ENCODE results near the gene DPP4. TPM values are rescaled to one million over a fixed set of nuclear protein-coding genes. Genes with fewer than 3 reads are reported as not detected.

The DPP4 gene
- total and polyA plus RNA-seq, 2 of the 4 experiments (the other 2 are of a cell fraction): 13.2 to 19.0 TPM

DNA sequence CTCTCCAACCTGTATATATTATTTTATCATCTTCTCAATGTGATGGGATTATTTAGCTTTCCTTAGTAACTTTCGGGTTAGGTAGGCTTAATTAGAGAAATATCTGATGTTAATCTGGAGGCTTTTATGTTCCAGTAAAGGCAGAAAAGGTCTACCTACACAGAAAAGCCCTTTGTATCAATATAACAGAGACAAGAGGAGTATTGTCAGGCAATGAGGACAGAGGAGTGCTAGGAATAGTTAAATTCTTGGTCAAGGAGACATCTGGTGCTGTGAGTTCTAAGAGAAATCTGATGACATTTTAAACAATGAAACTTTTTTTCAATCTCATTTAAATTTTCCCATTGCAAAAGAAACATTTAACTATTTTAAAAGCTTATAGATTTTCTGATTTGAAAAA lies 36.1 kb downstream of the DPP4 start:
- Histone ChIP-seq H3K36me3 (ENCODE audit: control insufficient read depth, insufficient read depth, low read length) (peaks cover 13% of the 10 kb centered on the region), H3K4me1 (ENCODE audit: control insufficient read depth, insufficient read depth, low read length) (no peaks in the 10 kb centered on the region), H3K9ac (ENCODE audit: low read depth, low read length) (no peak overlapping the region), H3K4me2 (ENCODE audit: low read depth, low read length) (no peak overlapping the region), H3K14ac (replicated peaks; ENCODE audit: low read depth, low read length) (no peak overlapping the region), H4K5ac (ENCODE audit: low read depth, low read length) (no peak overlapping the region), H3K4me3 (ENCODE audit: insufficient read depth, low read depth, low read length) (no peak overlapping the region), H3K27ac (ENCODE audit: insufficient read depth, low read length) (no peak overlapping the region), H3K4ac (ENCODE audit: low read depth, low read length) (no peak overlapping the region), H2AFZ (replicated peaks; ENCODE audit: low read length, poor library complexity) (no peak overlapping the region), H3K56ac (ENCODE audit: extremely low read depth, insufficient read depth, low read length) (no peak overlapping the region), H3K79me1 (ENCODE audit: low read depth in 1 of 2, low read length in 2 of 2) (no peaks in the 10 kb centered on the region), H2BK15ac (ENCODE audit: low read depth, low read length) (no peak overlapping the region), H4K8ac (ENCODE audit: low read depth in 2 of 2, low read length in 2 of 2) (no peak overlapping the region), H2BK120ac (ENCODE audit: low read depth, low read length) (no peak overlapping the region), H3K18ac (ENCODE audit: low read depth, low read length) (no peak overlapping the region), H3K9me3 (ENCODE audit: control insufficient read depth, insufficient read depth, low read length) (no peaks in the 10 kb centered on the region), H2BK20ac (ENCODE audit: low read depth, low read length) (no peak overlapping the region), H4K91ac (ENCODE audit: insufficient read depth, low read depth, low read length) (no peak overlapping the region), H3K23ac (ENCODE audit: low read depth, low read length) (no peak overlapping the region), H2AK9ac (replicated peaks; ENCODE audit: low read depth, low read length, poor library complexity) (no peak overlapping the region), H2AK5ac (ENCODE audit: low read depth, low read length) (no peak overlapping the region), H4K20me1 (ENCODE audit: insufficient read depth, low read length) (no peaks in the 10 kb centered on the region), H3K9me1 (ENCODE audit: insufficient read depth, low read length) (no peaks in the 10 kb centered on the region), H3K27me3 (ENCODE audit: control insufficient read depth, insufficient read depth, low read length) (no peaks in the 10 kb centered on the region), H2BK5ac (ENCODE audit: low read depth, low read length, poor library complexity, severe bottlenecking) (no peak overlapping the region)
- ATAC-seq (ENCODE audit: low read depth): no peak
- in situ Hi-C loops (cut with MboI; ENCODE audit: low sequenced_read_pairs) (no loop called here), intact Hi-C loops (cut with micrococcal nuclease) (no loop called here), dilution Hi-C loops (cut with HindIII; ENCODE audit: low sequenced_read_pairs, unreplicated experiment) (no loop called here)
- TF ChIP-seq RAD21 (IDR thresholded peaks at IDR 0.05; ENCODE audit: low read length) (no peak), CTCF (conservative IDR thresholded peaks at IDR 0.05; ENCODE audit: low read depth, low read length) (no peak), CHD1 (IDR thresholded peaks at IDR 0.05; ENCODE audit: low read depth, low read length) (no peak), POLR2A (IDR thresholded peaks at IDR 0.05; ENCODE audit: low read depth, low read length) (no peak), RCOR1 (IDR thresholded peaks at IDR 0.05; ENCODE audit: insufficient replicate concordance, low read length) (no peak), MXI1 (IDR thresholded peaks at IDR 0.05; ENCODE audit: borderline replicate concordance, low read depth, low read length) (no peak), USF2 (IDR thresholded peaks at IDR 0.05; ENCODE audit: low read depth, low read length) (no peak), RFX5 (IDR thresholded peaks at IDR 0.05; ENCODE audit: low read depth, low read length) (no peak), CEBPB (IDR thresholded peaks at IDR 0.05; ENCODE audit: low read depth, low read length) (no peak), BHLHE40 (IDR thresholded peaks at IDR 0.05; ENCODE audit: low read depth, low read length) (no peak)
- no peak for DNase-seq
- POLR2A ChIA-PET (ENCODE audit: unreplicated experiment): no interaction called here
- CTCF ChIA-PET: interaction anchor here (2.0 kb wide), 1 partner anchor 12 kb away, joined by 4 read pairs; no protein-coding TSS in a partner anchor
- no TSS peak for BruUV-seq (replicated peaks)
- no CpG with 5 or more reads among the region's 1 CpG for WGBS, 2 experiments (ENCODE audit: extremely low coverage in 2 of 2, insufficient read length in 1 of 2)
